ENCODE measurements around the gene YJU2. TPM values are rescaled to one million over a fixed set of nuclear protein-coding genes. Genes with fewer than 3 reads are reported as not detected.

The YJU2 gene
- total RNA-seq, 1 experiment from 2014 or later = 26.9 TPM

GRCh38 chr19:4292515-4292914 lies 45.6 kb downstream of the YJU2 start:
- Histone ChIP-seq H3K4me1 (ENCODE audit: control insufficient read depth in 1 of 2, insufficient read depth in 2 of 2, low read length in 2 of 2) (peaks cover 7 to 14% of the 10 kb centered on the region in 2 experiments; a peak in 3 of 4 replicates), H3K36me3 (ENCODE audit: control insufficient read depth in 1 of 2, insufficient read depth in 2 of 2, low read length in 2 of 2) (no peaks in the 10 kb centered on the region), H3K4me2 (ENCODE audit: low read length) (no peak overlapping the region), H3K9me3 (ENCODE audit: control insufficient read depth in 1 of 2, insufficient read depth in 1 of 2, low read depth in 1 of 2, low read length in 2 of 2) (no peaks in the 10 kb centered on the region), H3K27me3 (ENCODE audit: insufficient read depth, low read length) (no peaks in the 10 kb centered on the region), H3K79me2 (ENCODE audit: insufficient read depth, low read length) (no peaks in the 10 kb centered on the region), H3K4me3 (replicated peaks in 1 of 2; ENCODE audit: low read depth in 1 of 2, low read length in 2 of 2) (no peak overlapping the region), H3K9me2 (ENCODE audit: insufficient read depth) (no peaks in the 10 kb centered on the region), H4K20me1 (ENCODE audit: insufficient read depth) (no peaks in the 10 kb centered on the region), H2AFZ (ENCODE audit: low read depth, low read length, poor library complexity, severe bottlenecking) (no peak overlapping the region), H3K27ac (ENCODE audit: low read depth, low read length) (no peak overlapping the region), H3K9ac (ENCODE audit: low read length) (no peak overlapping the region)
- ChIA-PET CTCF (no interaction called here), RAD21 (ENCODE audit: low non-redundant PET in 1 of 2, low total read pairs in 2 of 2, uncharacterized antibody in 2 of 2, unreplicated experiment in 2 of 2) (no interaction called here), POLR2A (no interaction called here)
- no TSS peak for BruUV-seq (replicated peaks)
- intact Hi-C loops (cut with micrococcal nuclease) = no loop called here
- no peak for TF ChIP-seq FOSL1 (IDR thresholded peaks at IDR 0.05; ENCODE audit: low read depth)
- TF ChIP-seq CBX3 (IDR thresholded peaks at IDR 0.05; ENCODE audit: low read depth) = no peak
- TF ChIP-seq SIN3A (IDR thresholded peaks at IDR 0.05; ENCODE audit: low read depth) = no peak
- TF ChIP-seq POLR2AphosphoS5 (IDR thresholded peaks at IDR 0.05; ENCODE audit: low read depth, low read length) = no peak
- TF ChIP-seq ELF1 (IDR thresholded peaks at IDR 0.05; ENCODE audit: borderline replicate concordance, low read depth) = no peak
- TF ChIP-seq TCF7L2 (IDR thresholded peaks at IDR 0.05; ENCODE audit: borderline replicate concordance, extremely low read depth, insufficient read depth, insufficient read length) = no peak
- no peak for TF ChIP-seq MAX (IDR thresholded peaks at IDR 0.05)
- TF ChIP-seq, protein P1, sequence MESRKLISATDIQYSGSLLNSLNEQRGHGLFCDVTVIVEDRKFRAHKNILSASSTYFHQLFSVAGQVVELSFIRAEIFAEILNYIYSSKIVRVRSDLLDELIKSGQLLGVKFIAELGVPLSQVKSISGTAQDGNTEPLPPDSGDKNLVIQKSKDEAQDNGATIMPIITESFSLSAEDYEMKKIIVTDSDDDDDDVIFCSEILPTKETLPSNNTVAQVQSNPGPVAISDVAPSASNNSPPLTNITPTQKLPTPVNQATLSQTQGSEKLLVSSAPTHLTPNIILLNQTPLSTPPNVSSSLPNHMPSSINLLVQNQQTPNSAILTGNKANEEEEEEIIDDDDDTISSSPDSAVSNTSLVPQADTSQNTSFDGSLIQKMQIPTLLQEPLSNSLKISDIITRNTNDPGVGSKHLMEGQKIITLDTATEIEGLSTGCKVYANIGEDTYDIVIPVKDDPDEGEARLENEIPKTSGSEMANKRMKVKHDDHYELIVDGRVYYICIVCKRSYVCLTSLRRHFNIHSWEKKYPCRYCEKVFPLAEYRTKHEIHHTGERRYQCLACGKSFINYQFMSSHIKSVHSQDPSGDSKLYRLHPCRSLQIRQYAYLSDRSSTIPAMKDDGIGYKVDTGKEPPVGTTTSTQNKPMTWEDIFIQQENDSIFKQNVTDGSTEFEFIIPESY (IDR thresholded peaks at IDR 0.05; ENCODE audit: extremely low read depth, insufficient replicate concordance, low read length) = no peak
- no peak for TF ChIP-seq POLR2A (IDR thresholded peaks at IDR 0.05; ENCODE audit: borderline replicate concordance, extremely low read depth, insufficient read depth, insufficient read length)
- no peak for TF ChIP-seq ATF3 (IDR thresholded peaks at IDR 0.05)
- TF ChIP-seq ZFX (IDR thresholded peaks at IDR 0.05) = no peak
- TF ChIP-seq EGR1 (IDR thresholded peaks at IDR 0.05; ENCODE audit: low read depth) = no peak
- TF ChIP-seq SP1 (IDR thresholded peaks at IDR 0.05; ENCODE audit: low read depth) = no peak
- no peak for TF ChIP-seq ZNF274 (IDR thresholded peaks at IDR 0.05; ENCODE audit: low read depth, low read length)
- TF ChIP-seq JUND (IDR thresholded peaks at IDR 0.05) = no peak
- TF ChIP-seq EZH2phosphoT487 (IDR thresholded peaks at IDR 0.05; ENCODE audit: borderline replicate concordance) = no peak
- no peak for TF ChIP-seq EZH2 (IDR thresholded peaks at IDR 0.05)
- TF ChIP-seq REST (IDR thresholded peaks at IDR 0.05; ENCODE audit: low read depth) = no peak
- no peak for ATAC-seq
- no peak for DNase-seq (ENCODE audit: low read depth, low spot score)
